NT2/D1 (cell line): ENCODE results near the gene SLC6A16.

Source experiments
- YY1 ChIP-seq: IDR thresholded peaks from 2 replicates; pipeline ENCODE4 v1.6.1; 2011; ENCODE audit not compliant: insufficient read length, insufficient read depth
- ZNF274 ChIP-seq: IDR thresholded peaks from 2 replicates; pipeline ENCODE4 v1.6.1; 2011; ENCODE audit warnings: mild to moderate bottlenecking, low read depth, low read length

GRCh38 chr19:49335784-49336481 is 10.9 kb upstream of the SLC6A16 start:
- no peak for TF ChIP-seq YY1
- TF ChIP-seq ZNF274 = no peak
